Coronary artery (tissue), 2 donors: ENCODE data around the gene C11orf21.

Source experiments
- DNase-seq: peaks from one replicate; pipeline ENCODE4 v3.0.0-alpha.2; 2017; ENCODE audit warnings: low spot score
- H3K27ac ChIP-seq, 2 donors: fragments of 200-600 bp; sonication (generic); one replicate each; pipeline ENCODE4 v1.5.1; 2016 to 2019
- H3K4me3 ChIP-seq: fragments of 200-600 bp; sonication (generic); 2 replicates; pipeline ENCODE4 v1.5.1; 2016; ENCODE audit warnings: mild to moderate bottlenecking, moderate library complexity
- TF ChIP-seq, protein P1 (sequence below): fragments of 200-600 bp; sonication (generic); IDR thresholded peaks from one replicate; pipeline ENCODE4 v1.5.1; 2019; ENCODE audit warnings: antibody characterized with exemption

C11orf21 gene

DNA sequence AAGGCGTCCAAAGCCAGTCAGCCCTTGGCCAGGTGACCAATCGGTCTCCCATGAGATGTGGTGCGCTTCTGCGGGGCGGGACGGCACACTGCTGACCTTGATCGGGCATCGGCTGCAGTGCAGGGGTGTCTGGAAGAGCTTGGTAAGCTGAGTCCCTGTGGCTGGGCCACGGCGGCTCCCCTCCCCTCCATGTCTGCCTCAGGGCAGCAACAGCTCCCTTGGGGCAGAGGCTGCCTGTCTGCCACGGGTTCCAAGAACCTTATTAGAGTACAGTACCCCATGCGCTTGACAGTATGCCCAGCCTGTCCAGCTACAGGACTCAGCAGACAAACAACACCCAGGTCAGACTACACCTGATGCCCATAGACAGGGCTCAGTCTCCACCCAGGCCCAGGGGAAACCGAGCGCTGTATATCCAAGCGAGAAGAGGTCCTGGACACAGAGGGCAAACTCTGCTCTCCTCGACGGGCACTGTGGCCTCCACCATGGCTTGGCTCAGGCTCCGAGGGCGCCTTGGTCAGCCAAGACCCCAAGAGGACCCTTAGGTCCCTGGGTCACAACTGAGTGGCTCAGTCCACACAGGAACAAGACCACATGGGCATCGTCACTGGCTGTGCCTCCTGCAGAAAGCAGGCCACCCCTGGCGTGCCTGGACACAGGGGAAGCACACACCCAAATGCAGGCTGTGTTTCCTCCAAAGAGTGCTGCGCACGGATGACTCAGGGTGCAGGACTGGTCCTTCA lies 19.0 kb upstream of the C11orf21 start:
- no peak for DNase-seq
- no peak overlapping the region for H3K4me3 ChIP-seq
- H3K27ac ChIP-seq, result no peak overlapping the region
- TF ChIP-seq, protein P1, sequence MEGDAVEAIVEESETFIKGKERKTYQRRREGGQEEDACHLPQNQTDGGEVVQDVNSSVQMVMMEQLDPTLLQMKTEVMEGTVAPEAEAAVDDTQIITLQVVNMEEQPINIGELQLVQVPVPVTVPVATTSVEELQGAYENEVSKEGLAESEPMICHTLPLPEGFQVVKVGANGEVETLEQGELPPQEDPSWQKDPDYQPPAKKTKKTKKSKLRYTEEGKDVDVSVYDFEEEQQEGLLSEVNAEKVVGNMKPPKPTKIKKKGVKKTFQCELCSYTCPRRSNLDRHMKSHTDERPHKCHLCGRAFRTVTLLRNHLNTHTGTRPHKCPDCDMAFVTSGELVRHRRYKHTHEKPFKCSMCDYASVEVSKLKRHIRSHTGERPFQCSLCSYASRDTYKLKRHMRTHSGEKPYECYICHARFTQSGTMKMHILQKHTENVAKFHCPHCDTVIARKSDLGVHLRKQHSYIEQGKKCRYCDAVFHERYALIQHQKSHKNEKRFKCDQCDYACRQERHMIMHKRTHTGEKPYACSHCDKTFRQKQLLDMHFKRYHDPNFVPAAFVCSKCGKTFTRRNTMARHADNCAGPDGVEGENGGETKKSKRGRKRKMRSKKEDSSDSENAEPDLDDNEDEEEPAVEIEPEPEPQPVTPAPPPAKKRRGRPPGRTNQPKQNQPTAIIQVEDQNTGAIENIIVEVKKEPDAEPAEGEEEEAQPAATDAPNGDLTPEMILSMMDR, result no peak

DNA sequence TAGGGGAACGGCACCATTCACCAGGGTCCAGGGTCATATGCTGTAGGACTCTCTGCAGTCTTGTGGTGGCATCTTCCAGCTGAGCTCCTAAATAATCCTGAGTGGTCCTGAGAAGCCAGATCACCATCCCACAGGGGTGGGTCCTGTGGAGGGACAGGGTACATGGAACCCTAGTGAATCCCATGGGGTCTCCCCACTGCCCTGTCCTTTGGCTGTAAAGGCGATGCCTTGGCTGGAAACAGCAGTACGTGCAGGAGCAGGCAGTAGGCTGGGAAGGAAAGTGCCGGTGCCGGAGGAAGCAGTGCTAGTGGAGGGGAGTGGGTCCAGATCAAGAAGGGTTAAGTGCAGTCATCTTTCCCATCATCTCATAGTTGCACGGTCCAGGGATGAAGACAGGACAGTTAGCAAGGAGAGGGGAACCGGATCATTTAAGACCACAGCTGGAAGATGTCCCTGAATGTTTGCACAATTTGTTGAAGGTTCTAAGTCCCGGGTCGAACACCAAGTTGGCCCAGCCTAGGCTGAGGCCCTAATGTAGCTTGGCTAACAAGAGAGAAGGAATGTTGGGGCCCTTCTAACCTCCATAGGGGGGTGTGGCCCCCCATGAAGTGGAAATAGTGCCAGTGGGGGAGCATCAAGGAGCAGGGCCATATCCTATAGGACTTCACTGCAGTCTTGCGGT lies 18.2 kb upstream of the C11orf21 start:
- no peak for DNase-seq
- no peak overlapping the region for H3K4me3 ChIP-seq
- TF ChIP-seq, protein P1, result no peak
- H3K27ac ChIP-seq, result no peak overlapping the region

DNA sequence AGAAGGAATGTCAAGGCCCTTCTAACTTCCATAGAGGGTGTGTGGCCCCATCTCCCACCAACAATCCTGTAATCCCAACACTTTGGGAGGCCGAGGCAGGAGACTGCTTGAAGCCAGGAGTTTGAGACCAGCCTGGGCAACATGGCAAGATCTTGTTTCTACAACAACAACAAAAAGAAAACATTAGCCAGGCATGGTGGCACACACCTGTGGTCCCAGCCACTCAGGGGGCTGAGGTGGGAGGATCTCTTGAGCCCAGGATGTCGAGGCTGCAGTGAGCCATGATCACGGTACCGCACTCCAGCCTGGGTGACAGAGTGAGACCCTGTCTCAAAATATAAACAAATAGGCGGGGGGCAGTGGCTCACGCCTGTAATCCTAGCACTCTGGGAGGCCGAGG lies 17.0 kb upstream of the C11orf21 start:
- no peak for DNase-seq
- Histone ChIP-seq H3K27ac (no peak overlapping the region), H3K4me3 (no peak overlapping the region)
- TF ChIP-seq, protein P1, result no peak

DNA sequence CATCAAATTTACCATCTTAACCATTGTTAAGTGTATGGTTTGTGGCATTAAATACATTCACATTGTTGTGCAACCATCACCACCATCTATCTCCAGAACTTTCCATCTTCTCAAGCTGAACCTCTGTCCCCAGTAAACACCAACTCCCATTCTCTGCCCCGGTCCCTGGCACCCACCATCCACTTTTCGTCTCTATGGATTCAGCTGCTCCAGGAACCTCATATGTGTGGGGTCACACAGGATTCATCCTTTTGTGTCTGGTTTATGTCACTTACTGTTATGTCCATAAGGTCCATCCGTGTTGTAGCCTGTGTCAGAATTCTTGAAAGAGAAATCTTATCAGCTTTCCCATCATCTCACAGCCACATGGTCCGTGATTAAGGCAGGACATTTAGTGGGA lies 16.4 kb upstream of the C11orf21 start:
- Histone ChIP-seq H3K27ac (no peak overlapping the region), H3K4me3 (no peak overlapping the region)
- TF ChIP-seq, protein P1, result no peak
- no peak for DNase-seq

DNA sequence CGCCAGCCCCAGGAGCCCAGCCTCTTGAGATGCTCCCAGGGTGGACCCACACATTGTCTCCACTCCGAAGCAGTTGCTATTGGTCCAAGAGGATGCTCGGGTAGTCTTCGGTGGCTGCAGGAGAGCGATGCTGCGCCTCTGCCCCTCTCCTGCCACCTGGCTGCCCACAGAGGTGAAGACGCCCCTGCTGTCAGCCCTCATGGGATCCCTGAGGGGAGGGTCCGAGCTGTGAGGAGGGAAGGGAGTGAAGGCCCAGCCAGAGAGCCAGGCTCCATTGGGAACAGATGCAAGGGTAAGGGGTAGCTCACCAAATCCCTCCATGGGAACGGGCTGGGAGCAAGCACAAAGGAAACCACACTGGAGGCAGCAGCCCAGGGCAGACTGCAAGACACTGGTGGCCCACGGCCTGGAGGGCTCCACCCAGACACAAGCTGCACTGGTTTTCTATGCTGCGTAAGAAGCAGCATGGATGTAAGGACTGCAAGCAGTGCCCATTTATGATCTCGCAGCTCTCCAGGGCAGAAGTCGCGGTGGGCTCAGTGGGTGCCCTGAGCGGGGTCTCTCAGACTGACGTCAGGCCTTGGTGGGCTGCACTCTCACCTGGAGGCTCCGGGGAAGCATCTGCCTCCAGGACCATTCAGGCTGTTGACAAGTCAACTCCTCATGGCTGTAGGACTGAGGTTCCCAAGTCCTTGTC lies 15.8 kb upstream of the C11orf21 start:
- DNase-seq, result no peak
- TF ChIP-seq, protein P1, result no peak
- no peak overlapping the region for H3K27ac ChIP-seq
- H3K4me3 ChIP-seq, result no peak overlapping the region

DNA sequence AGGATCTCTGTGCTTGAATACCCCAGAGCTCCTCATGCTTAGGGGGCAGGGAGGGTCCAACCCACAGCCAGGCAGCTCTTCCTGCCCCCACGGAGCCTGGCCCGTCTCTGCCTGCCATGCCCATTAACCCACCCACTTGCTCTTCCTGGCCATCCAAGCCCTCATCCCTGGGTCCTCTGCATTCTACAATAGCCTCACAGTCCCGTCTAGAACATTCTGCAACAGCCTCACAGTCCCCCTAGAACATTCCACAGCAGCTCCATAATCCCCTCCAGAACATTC lies 15.2 kb upstream of the C11orf21 start:
- no peak overlapping the region for H3K27ac ChIP-seq
- TF ChIP-seq, protein P1, result no peak
- DNase-seq, result no peak
- no peak overlapping the region for H3K4me3 ChIP-seq
